HL-60 (cell line): ENCODE measurements around the gene GFRA1.

Experiments used
- CTCF ChIP-seq: IDR thresholded peaks from one replicate; pipeline ENCODE4 v1.5.1; 2011; ENCODE audit warnings: low read length, control low read depth, inconsistent platforms; ENCODE audit not compliant: insufficient read depth
- POLR2AphosphoS5 ChIP-seq: IDR thresholded peaks from 2 replicates; pipeline ENCODE4 v1.6.1; 2012; ENCODE audit warnings: low read depth

- TF ChIP-seq CTCF (no peak), POLR2AphosphoS5 (no peak)
Measured at GRCh38 chr10:116226766-116227165, 46.2 kb downstream of the GFRA1 start.
